Measurements from ENCODE around the gene DNAH1.

GRCh38 chr3:52443791-52444687, 127.9 kb downstream of the DNAH1 start:
- TF ChIP-seq POLR2A (IDR thresholded peaks at IDR 0.05; ENCODE audit: low read length) (no peak), GATA1 (IDR thresholded peaks at IDR 0.05; ENCODE audit: low read depth, low read length) (no peak)
